ENCODE measurements around the gene OR8B12.
"Not testable (repeated sequence)": the region's sequence is repeated elsewhere in the genome, so short reads cannot be mapped to it uniquely, and the experiment has no call there.

Gene OR8B12

DNA sequence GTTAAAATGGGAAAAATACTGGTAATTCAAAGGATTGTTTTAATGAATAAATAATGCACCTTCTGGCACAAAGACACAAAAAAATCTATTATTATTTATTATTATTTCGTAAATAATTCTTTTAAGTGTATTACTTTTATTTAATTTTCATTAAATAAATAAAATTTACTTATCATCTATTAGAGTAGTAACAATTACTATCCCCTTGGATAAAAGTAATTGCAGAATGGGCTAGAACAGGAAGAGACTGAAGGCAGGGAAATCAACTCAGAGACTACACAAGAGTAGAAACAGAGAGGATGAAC lies 23.0 kb downstream of the OR8B12 start:
- no peak for DNase-seq (ENCODE audit: low spot score)

DNA sequence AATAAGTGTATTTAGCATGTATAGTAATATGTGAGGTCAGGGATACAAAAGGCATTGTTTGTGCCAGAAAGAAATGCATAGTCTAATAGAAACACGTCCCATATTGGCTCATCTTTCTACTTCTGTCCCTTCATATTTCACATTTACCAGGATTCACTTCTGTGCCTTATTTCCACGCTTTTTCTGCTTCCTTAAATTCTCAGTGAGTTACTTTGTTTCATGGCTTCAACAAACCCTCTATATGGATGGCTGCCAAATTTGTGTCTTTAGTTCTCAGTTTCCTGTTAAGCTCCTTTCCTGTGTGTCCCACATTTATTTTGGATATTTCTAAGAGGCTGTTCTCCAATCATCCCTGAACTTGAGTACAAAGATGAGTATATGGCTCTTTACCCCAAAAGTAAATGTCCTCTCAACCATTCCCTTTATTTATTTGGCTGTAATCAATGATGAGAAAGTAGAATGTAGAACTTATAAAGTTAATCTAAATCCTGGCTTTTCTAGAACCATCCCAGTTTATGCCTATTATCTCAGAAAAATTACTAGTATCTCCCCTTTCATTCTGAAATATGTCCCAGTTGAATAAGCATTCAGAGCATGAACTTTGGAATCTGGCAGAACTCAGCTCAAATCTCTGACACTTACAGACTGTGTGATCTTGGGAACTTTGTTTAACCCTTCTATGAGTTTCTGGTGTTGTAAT lies 23.5 kb downstream of the OR8B12 start:
- no peak for DNase-seq (ENCODE audit: low spot score)

- no peak for DNase-seq (ENCODE audit: low spot score)
Observed at GRCh38 chr11:124518989-124519451, 24.4 kb downstream of the OR8B12 start.

- no peak for DNase-seq (ENCODE audit: low spot score)
Observed at GRCh38 chr11:124517314-124517713, 26.1 kb downstream of the OR8B12 start.

DNA sequence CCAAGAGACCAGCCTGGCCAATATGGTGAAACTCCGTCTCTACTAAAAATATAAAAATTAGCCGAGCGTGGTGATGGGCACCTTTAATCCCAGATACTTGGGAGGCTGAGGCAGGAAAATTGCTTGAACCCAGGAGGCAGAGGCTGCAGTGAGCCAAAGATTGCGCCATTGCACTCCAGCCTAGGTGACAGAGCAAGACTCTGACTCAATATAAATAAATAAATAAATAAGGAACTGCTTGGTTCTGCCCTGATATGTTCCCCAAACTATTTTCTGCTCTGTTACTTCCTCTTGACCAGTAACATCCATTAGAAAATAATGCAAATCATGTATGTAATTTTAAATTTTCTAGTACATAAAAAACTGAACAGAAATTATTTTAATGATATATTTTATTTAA lies 28.8 kb downstream of the OR8B12 start:
- not testable (repeated sequence) for DNase-seq (ENCODE audit: low spot score)

- DNase-seq (ENCODE audit: low spot score): no peak
Observed at GRCh38 chr11:124514131-124514530, 29.3 kb downstream of the OR8B12 start.

DNA sequence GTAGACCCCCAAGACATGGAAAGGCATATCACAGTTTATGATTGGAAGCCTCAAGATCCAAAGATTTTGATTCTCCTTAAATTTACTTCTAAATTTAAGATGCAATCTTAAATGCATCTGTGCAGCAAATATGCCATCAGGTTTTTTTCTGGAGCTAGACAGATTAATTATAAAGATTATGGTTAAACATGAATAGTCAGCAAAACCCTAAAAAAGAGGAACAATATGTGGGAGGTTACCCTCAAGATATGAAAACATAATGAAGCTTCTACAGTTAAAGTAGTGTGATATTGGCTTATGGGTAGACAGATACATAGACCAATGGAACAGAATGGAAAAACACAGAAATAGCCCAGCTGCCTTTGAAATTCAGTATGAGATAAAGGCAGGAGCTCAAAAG lies 31.7 kb downstream of the OR8B12 start:
- DNase-seq (ENCODE audit: low spot score): no peak

DNA sequence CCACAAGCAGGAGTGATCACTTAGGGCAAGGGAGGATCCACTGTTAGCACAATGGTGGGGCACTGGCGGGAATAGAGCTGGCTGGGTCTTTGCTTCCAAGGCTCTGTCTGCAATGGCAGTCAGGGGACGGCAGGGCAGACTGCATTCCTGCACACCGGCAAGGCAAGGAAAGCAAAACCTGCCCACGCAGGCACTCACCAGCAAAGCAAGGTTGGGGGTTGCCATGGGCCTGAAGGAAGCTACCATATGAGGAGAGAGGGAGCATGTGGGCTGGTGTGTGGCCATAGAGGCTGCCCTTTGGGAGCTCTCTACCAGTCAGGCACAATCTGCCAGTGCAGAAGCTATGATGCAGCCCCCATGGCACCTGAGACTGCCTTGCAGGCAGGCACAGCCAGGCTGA lies 33.2 kb downstream of the OR8B12 start:
- no peak for DNase-seq (ENCODE audit: low spot score)

DNA sequence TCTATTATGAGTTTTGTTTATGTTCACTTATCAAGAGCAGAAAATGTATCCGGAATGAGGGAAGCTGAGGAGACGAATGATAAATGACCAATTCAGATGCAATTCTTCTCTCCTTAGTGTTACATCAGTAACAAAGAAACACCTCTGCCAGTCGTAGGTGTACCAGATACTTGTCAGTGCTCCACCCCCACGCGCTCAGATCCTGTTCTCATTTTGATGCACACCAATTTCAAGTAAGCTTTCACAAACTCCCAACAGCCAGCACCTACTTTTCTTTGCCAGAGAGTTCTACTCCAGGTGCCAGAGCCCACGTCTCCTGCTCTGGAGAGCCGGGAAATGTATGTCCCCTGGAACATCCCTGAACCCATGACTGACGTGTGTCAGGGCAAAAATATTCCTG lies 43.7 kb downstream of the OR8B12 start:
- DNase-seq (ENCODE audit: low spot score): no peak

DNA sequence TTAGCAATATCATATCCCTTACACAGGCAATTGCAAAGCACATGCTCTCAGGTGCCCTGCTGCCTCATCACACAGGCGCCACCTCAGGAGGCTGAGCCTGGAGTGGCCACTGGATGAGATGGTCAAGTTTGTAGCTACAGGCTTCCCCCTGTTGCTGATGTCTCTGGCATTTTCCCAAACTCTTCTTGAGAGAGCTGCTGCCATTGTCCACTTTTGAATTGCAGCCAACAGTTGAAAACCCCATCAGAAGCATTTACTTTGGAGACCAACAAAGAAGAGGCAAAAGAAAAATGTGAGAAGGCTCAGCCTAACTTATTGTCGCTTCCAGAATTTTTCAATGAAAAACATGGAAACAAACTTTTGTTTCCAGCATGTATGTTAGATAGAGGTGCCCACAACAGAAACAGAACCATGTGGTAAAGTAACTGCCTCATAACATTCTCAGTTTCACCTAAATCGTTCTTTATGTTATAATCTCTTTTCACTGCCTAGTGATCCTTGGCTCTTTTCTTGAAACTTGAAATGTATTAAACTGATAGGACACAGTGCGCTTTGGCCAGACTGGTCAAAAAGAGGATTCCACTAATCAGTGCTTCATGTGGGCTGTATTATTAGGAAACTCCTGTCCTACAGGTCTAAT lies 50.3 kb downstream of the OR8B12 start:
- DNase-seq (ENCODE audit: low spot score): no peak

All from HuH-7 (cell line).